HepG2 (cell line): ENCODE results near the gene HRH2. TPM values are rescaled to one million over a fixed set of nuclear protein-coding genes. Genes with fewer than 3 reads are reported as not detected.

Experiments used
- ATAC-seq: fragments of 200-7000 bp; cut with Tn5 transposase; 3 replicates; pipeline ENCODE4 v1.9.1; 2020; ENCODE audit warnings: mild to moderate bottlenecking, moderate library complexity
- BruUV-seq: library from RNA; stranded (reverse); fragments of 400-500 nt; replicated peaks from 2 replicates; lab custom pipeline; 2021; lab: Mats Ljungman, UMichigan
- CTCF ChIA-PET: fragments of 300-600 bp; formaldehyde crosslinking; extraction: SDS; loops from one replicate; lab custom pipeline; 2021; ENCODE audit warnings: low total read pairs, inconsistent platforms, low intra/inter-chr PET ratio; lab: Yijun Ruan, JAX
- POLR2A ChIA-PET: fragments of 350-600 bp; sonication (Branson Sonifier 250); formaldehyde crosslinking; loops from one replicate; lab custom pipeline; 2020; ENCODE audit warnings: antibody characterized with exemption, inconsistent platforms; lab: Yijun Ruan, JAX
- DNase-seq: peaks from one replicate; pipeline ENCODE4 v3.0.0-alpha.2; 2015; ENCODE audit warnings: low spot score
- FAIRE-seq: peaks from 3 replicates; lab custom pipeline; 2011; peaks lifted over from hg19 to GRCh38; lab: Jason Lieb, UNC
- H2AFZ ChIP-seq: one replicate; pipeline ENCODE4 v1.6.1; 2011; ENCODE audit warnings: low read length, inconsistent platforms
- H3K27ac ChIP-seq: fragments of 300-600 bp; 3 replicates; pipeline ENCODE4 v1.8.0; 2011; ENCODE audit warnings: mixed run types, mild to moderate bottlenecking, mixed read lengths, low read length, inconsistent platforms; ENCODE audit not compliant: insufficient read depth; ENCODE audit errors: extremely low read length
- H3K27me3 ChIP-seq, 2 experiments: fragments of 200-600 bp in 1 of 2; 2 replicates in 1 of 2; 3 replicates in 1 of 2; pipeline versions ENCODE4 v1.6.0 to v1.8.0; 2011; ENCODE audit warnings: low read length in 2 of 2, mild to moderate bottlenecking in 2 of 2, moderate library complexity in 2 of 2, inconsistent platforms in 1 of 2; ENCODE audit not compliant: insufficient read depth in 2 of 2, control insufficient read depth in 1 of 2
- H3K36me3 ChIP-seq, 2 experiments: fragments of 200-600 bp in 1 of 2; replicated peaks in 1 of 2; 2 replicates in 1 of 2; 3 replicates in 1 of 2; pipeline versions ENCODE4 v1.5.1 to v1.8.0; 2011; ENCODE audit warnings: low read length in 2 of 2, inconsistent platforms in 1 of 2; ENCODE audit not compliant: insufficient read depth in 2 of 2, control insufficient read depth in 1 of 2
- H3K4me1 ChIP-seq: 2 replicates; pipeline ENCODE4 v1.5.1; 2012; ENCODE audit warnings: low read length, inconsistent platforms; ENCODE audit not compliant: insufficient read depth
- H3K4me2 ChIP-seq: 2 replicates; pipeline ENCODE4 v1.6.0; 2011; ENCODE audit warnings: low read depth, low read length, inconsistent platforms
- H3K4me3 ChIP-seq, 3 experiments: fragments of 200-600 bp in 1 of 3; sonication (generic), shearing (Covaris generic) in 1 of 3; replicated peaks in 1 of 3; 2 replicates each; pipeline ENCODE4 v1.5.1; 2011 to 2016; ENCODE audit warnings: low read length in 3 of 3, inconsistent platforms in 2 of 3, low read depth in 2 of 3, mild to moderate bottlenecking in 2 of 3, control low read depth in 1 of 3, mixed read lengths in 1 of 3; ENCODE audit not compliant: insufficient read depth in 1 of 3
- H3K79me2 ChIP-seq: one replicate; pipeline ENCODE4 v1.6.1; 2011; ENCODE audit warnings: low read length, inconsistent platforms; ENCODE audit not compliant: insufficient read depth
- H3K9ac ChIP-seq: 2 replicates; pipeline ENCODE4 v1.6.0; 2011; ENCODE audit warnings: mild to moderate bottlenecking, low read depth, low read length, inconsistent platforms; ENCODE audit not compliant: insufficient read depth
- H3K9me3 ChIP-seq: 2 replicates; pipeline ENCODE4 v1.5.1; 2012; ENCODE audit warnings: mild to moderate bottlenecking, low read length
- H4K20me1 ChIP-seq: 2 replicates; pipeline ENCODE4 v1.6.0; 2011; ENCODE audit warnings: inconsistent platforms, mild to moderate bottlenecking, low read length, moderate library complexity; ENCODE audit not compliant: insufficient read depth
- ARNT2 ChIP-seq: sonication (generic); formaldehyde crosslinking; IDR thresholded peaks from 2 replicates; pipeline ENCODE4 v1.8.0; 2022; ENCODE audit warnings: mild to moderate bottlenecking, low read depth, missing genetic modification reagents, moderate library complexity
- SIN3B ChIP-seq: fragments of 150-350 bp; IDR thresholded peaks from 2 replicates; pipeline ENCODE4 v1.6.1; 2014; ENCODE audit warnings: low read length
- ZNF318 ChIP-seq: sonication (generic); formaldehyde crosslinking; IDR thresholded peaks from 2 replicates; pipeline ENCODE4 v1.4.0; 2020; ENCODE audit warnings: mild to moderate bottlenecking, missing genetic modification reagents
- ZNF564 ChIP-seq: sonication (generic); formaldehyde crosslinking; IDR thresholded peaks from 2 replicates; pipeline ENCODE4 v1.8.1; 2023; ENCODE audit warnings: mild to moderate bottlenecking, missing genetic modification reagents
- WGBS: methylation state at CpG from one replicate; pipeline ENCODE4 v1.1.6; 2017; ENCODE audit warnings: low lambda C conversion rate; 5-methylcytosine and 5-hydroxymethylcytosine counted together
- in situ Hi-C: cut with HindIII; loops from 2 replicates; pipeline ENCODE4 v1.10.0; 2017; ENCODE audit warnings: low pct_unique_long_range_greater_than_20kb; ENCODE audit not compliant: extremely low pct_ligation_motif_present
- intact Hi-C: fragments of 100-400 bp; cut with micrococcal nuclease; formaldehyde crosslinking; loops from one replicate; pipeline ENCODE4 v1.10.0; 2022; ENCODE audit not compliant: unreplicated experiment
- polyA plus RNA-seq, 8 experiments: library from polyadenylated mRNA; depleted of rRNA in 3 of 8; stranded (reverse) in 7 of 8; unstranded in 1 of 8; fragments of >200 nt; fragmentation: Illumina TruSeq in 4 of 8; extraction: Trizol in 4 of 8; gene quantifications; 2 replicates each; pipeline versions ENCODE4 v1.2.1 to v1.2.3, GENCODE V29; 2011 to 2016; ENCODE audit warnings: low read depth in 4 of 8, missing spikeins in 1 of 8, mixed read lengths in 1 of 8; ENCODE audit not compliant: insufficient read depth in 1 of 8
- total RNA-seq, 5 experiments: library from RNA; depleted of rRNA; stranded (reverse); fragments of >200 nt; fragmentation: Illumina TruSeq; extraction: Trizol; gene quantifications; 2 replicates each; pipeline ENCODE4 v1.2.3, GENCODE V29; 2016; ENCODE audit warnings: low read depth in 1 of 5

HRH2 gene
- total and polyA plus RNA-seq, 2 of the 13 experiments (the other 11 are each of a cell fraction or from before 2014, with no cell fraction given), result not detected

- ChIA-PET CTCF (no interaction called here), POLR2A (no interaction called here)
- Histone ChIP-seq H3K79me2 (no peaks in the 10 kb centered on the region), H3K36me3 (no peaks in the 10 kb centered on the region), H3K4me1 (no peaks in the 10 kb centered on the region), H3K27ac (no peak overlapping the region), H3K9ac (no peak overlapping the region), H3K4me3 (no peak overlapping the region), H3K4me2 (no peak overlapping the region), H4K20me1 (no peaks in the 10 kb centered on the region), H3K9me3 (no peaks in the 10 kb centered on the region), H3K27me3 (peaks cover 3 to 47% of the 10 kb centered on the region in 2 experiments; a peak in 3 of 5 replicates), H2AFZ (no peak overlapping the region)
- TF ChIP-seq ZNF564, result no peak
- TF ChIP-seq ARNT2 (CRISPR knock-in tag), result no peak
- TF ChIP-seq ZNF318 (CRISPR knock-in tag), result no peak
- TF ChIP-seq SIN3B, result no peak
- 8% methylated on average over 5 of the region's 5 CpGs for WGBS
- intact Hi-C loops, result no loop called here
- DNase-seq (no peak), ATAC-seq (no peak), FAIRE-seq (no peak)
- in situ Hi-C loops, result no loop called here
- no TSS peak for BruUV-seq
Measured at GRCh38 chr5:175674731-175675346, 17.0 kb downstream of the HRH2 start.
